Stimulated activated CD8-positive, alpha-beta memory T cell treated with anti-CD3 and anti-CD28 coated beads, Interleukin-4, amount 100 ng/mL, for 24 hours (primary cell): Measurements from ENCODE around the gene MALAT1.
"Not testable (repeated sequence)": the region's sequence is repeated elsewhere in the genome, so short reads cannot be mapped to it uniquely, and the experiment has no call there.

ENCODE experiments used
- DNase-seq: peaks from one replicate; pipeline ENCODE4 v3.0.0-alpha.2; 2020; ENCODE audit warnings: low read depth

The MALAT1 gene

DNA sequence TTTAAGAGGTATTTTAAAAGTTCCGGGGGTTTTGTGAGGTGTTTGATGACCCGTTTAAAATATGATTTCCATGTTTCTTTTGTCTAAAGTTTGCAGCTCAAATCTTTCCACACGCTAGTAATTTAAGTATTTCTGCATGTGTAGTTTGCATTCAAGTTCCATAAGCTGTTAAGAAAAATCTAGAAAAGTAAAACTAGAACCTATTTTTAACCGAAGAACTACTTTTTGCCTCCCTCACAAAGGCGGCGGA is 193 bp upstream of the MALAT1 start:
- DNase-seq, result no peak

DNA sequence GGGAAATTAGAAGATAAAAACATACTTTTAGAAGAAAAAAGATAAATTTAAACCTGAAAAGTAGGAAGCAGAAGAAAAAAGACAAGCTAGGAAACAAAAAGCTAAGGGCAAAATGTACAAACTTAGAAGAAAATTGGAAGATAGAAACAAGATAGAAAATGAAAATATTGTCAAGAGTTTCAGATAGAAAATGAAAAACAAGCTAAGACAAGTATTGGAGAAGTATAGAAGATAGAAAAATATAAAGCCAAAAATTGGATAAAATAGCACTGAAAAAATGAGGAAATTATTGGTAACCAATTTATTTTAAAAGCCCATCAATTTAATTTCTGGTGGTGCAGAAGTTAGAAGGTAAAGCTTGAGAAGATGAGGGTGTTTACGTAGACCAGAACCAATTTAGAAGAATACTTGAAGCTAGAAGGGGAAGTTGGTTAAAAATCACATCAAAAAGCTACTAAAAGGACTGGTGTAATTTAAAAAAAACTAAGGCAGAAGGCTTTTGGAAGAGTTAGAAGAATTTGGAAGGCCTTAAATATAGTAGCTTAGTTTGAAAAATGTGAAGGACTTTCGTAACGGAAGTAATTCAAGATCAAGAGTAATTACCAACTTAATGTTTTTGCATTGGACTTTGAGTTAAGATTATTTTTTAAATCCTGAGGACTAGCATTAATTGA is 1.0 kb downstream of the MALAT1 start:
- DNase-seq, result no peak

DNA sequence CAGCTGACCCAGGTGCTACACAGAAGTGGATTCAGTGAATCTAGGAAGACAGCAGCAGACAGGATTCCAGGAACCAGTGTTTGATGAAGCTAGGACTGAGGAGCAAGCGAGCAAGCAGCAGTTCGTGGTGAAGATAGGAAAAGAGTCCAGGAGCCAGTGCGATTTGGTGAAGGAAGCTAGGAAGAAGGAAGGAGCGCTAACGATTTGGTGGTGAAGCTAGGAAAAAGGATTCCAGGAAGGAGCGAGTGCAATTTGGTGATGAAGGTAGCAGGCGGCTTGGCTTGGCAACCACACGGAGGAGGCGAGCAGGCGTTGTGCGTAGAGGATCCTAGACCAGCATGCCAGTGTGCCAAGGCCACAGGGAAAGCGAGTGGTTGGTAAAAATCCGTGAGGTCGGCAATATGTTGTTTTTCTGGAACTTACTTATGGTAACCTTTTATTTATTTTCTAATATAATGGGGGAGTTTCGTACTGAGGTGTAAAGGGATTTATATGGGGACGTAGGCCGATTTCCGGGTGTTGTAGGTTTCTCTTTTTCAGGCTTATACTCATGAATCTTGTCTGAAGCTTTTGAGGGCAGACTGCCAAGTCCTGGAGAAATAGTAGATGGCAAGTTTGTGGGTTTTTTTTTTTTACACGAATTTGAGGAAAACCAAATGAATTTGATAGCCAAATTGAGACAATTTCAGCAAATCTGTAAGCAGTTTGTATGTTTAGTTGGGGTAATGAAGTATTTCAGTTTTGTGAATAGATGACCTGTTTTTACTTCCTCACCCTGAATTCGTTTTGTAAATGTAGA is 1.7 kb downstream of the MALAT1 start:
- DNase-seq, result peak; percentile 30

DNA sequence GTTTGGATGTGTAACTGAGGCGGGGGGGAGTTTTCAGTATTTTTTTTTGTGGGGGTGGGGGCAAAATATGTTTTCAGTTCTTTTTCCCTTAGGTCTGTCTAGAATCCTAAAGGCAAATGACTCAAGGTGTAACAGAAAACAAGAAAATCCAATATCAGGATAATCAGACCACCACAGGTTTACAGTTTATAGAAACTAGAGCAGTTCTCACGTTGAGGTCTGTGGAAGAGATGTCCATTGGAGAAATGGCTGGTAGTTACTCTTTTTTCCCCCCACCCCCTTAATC is 2.3 kb downstream of the MALAT1 start:
- no peak for DNase-seq

DNA sequence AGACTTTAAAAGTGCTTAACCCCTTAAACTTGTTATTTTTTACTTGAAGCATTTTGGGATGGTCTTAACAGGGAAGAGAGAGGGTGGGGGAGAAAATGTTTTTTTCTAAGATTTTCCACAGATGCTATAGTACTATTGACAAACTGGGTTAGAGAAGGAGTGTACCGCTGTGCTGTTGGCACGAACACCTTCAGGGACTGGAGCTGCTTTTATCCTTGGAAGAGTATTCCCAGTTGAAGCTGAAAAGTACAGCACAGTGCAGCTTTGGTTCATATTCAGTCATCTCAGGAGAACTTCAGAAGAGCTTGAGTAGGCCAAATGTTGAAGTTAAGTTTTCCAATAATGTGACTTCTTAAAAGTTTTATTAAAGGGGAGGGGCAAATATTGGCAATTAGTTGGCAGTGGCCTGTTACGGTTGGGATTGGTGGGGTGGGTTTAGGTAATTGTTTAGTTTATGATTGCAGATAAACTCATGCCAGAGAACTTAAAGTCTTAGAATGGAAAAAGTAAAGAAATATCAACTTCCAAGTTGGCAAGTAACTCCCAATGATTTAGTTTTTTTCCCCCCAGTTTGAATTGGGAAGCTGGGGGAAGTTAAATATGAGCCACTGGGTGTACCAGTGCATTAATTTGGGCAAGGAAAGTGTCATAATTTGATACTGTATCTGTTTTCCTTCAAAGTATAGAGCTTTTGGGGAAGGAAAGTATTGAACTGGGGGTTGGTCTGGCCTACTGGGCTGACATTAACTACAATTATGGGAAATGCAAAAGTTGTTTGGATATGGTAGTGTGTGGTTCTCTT is 2.8 kb downstream of the MALAT1 start:
- no peak for DNase-seq

DNA sequence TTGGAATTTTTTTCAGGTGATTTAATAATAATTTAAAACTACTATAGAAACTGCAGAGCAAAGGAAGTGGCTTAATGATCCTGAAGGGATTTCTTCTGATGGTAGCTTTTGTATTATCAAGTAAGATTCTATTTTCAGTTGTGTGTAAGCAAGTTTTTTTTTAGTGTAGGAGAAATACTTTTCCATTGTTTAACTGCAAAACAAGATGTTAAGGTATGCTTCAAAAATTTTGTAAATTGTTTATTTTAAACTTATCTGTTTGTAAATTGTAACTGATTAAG is 3.4 kb downstream of the MALAT1 start:
- no peak for DNase-seq

DNA sequence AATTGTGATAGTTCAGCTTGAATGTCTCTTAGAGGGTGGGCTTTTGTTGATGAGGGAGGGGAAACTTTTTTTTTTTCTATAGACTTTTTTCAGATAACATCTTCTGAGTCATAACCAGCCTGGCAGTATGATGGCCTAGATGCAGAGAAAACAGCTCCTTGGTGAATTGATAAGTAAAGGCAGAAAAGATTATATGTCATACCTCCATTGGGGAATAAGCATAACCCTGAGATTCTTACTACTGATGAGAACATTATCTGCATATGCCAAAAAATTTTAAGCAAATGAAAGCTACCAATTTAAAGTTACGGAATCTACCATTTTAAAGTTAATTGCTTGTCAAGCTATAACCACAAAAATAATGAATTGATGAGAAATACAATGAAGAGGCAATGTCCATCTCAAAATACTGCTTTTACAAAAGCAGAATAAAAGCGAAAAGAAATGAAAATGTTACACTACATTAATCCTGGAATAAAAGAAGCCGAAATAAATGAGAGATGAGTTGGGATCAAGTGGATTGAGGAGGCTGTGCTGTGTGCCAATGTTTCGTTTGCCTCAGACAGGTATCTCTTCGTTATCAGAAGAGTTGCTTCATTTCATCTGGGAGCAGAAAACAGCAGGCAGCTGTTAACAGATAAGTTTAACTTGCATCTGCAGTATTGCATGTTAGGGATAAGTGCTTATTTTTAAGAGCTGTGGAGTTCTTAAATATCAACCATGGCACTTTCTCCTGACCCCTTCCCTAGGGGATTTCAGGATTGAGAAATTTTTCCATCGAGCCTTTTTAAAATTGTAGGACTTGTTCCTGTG is 3.9 kb downstream of the MALAT1 start:
- no peak for DNase-seq

DNA sequence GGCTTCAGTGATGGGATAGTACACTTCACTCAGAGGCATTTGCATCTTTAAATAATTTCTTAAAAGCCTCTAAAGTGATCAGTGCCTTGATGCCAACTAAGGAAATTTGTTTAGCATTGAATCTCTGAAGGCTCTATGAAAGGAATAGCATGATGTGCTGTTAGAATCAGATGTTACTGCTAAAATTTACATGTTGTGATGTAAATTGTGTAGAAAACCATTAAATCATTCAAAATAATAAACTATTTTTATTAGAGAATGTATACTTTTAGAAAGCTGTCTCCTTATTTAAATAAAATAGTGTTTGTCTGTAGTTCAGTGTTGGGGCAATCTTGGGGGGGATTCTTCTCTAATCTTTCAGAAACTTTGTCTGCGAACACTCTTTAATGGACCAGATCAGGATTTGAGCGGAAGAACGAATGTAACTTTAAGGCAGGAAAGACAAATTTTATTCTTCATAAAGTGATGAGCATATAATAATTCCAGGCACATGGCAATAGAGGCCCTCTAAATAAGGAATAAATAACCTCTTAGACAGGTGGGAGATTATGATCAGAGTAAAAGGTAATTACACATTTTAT is 4.6 kb downstream of the MALAT1 start:
- DNase-seq, result no peak

DNA sequence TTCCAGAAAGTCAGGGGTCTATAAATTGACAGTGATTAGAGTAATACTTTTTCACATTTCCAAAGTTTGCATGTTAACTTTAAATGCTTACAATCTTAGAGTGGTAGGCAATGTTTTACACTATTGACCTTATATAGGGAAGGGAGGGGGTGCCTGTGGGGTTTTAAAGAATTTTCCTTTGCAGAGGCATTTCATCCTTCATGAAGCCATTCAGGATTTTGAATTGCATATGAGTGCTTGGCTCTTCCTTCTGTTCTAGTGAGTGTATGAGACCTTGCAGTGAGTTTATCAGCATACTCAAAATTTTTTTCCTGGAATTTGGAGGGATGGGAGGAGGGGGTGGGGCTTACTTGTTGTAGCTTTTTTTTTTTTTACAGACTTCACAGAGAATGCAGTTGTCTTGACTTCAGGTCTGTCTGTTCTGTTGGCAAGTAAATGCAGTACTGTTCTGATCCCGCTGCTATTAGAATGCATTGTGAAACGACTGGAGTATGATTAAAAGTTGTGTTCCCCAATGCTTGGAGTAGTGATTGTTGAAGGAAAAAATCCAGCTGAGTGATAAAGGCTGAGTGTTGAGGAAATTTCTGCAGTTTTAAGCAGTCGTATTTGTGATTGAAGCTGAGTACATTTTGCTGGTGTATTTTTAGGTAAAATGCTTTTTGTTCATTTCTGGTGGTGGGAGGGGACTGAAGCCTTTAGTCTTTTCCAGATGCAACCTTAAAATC is 5.3 kb downstream of the MALAT1 start:
- no peak for DNase-seq

DNA sequence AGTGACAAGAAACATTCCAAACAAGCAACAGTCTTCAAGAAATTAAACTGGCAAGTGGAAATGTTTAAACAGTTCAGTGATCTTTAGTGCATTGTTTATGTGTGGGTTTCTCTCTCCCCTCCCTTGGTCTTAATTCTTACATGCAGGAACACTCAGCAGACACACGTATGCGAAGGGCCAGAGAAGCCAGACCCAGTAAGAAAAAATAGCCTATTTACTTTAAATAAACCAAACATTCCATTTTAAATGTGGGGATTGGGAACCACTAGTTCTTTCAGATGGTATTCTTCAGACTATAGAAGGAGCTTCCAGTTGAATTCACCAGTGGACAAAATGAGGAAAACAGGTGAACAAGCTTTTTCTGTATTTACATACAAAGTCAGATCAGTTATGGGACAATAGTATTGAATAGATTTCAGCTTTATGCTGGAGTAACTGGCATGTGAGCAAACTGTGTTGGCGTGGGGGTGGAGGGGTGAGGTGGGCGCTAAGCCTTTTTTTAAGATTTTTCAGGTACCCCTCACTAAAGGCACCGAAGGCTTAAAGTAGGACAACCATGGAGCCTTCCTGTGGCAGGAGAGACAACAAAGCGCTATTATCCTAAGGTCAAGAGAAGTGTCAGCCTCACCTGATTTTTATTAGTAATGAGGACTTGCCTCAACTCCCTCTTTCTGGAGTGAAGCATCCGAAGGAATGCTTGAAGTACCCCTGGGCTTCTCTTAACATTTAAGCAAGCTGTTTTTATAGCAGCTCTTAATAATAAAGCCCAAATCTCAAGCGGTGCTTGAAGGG is 6.0 kb downstream of the MALAT1 start:
- DNase-seq, result no peak

DNA sequence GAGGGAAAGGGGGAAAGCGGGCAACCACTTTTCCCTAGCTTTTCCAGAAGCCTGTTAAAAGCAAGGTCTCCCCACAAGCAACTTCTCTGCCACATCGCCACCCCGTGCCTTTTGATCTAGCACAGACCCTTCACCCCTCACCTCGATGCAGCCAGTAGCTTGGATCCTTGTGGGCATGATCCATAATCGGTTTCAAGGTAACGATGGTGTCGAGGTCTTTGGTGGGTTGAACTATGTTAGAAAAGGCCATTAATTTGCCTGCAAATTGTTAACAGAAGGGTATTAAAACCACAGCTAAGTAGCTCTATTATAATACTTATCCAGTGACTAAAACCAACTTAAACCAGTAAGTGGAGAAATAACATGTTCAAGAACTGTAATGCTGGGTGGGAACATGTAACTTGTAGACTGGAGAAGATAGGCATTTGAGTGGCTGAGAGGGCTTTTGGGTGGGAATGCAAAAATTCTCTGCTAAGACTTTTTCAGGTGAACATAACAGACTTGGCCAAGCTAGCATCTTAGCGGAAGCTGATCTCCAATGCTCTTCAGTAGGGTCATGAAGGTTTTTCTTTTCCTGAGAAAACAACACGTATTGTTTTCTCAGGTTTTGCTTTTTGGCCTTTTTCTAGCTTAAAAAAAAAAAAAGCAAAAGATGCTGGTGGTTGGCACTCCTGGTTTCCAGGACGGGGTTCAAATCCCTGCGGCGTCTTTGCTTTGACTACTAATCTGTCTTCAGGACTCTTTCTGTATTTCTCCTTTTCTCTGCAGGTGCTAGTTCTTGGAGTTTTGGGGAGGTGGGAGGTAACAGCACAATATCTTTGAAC is 6.8 kb downstream of the MALAT1 start:
- no peak for DNase-seq

DNA sequence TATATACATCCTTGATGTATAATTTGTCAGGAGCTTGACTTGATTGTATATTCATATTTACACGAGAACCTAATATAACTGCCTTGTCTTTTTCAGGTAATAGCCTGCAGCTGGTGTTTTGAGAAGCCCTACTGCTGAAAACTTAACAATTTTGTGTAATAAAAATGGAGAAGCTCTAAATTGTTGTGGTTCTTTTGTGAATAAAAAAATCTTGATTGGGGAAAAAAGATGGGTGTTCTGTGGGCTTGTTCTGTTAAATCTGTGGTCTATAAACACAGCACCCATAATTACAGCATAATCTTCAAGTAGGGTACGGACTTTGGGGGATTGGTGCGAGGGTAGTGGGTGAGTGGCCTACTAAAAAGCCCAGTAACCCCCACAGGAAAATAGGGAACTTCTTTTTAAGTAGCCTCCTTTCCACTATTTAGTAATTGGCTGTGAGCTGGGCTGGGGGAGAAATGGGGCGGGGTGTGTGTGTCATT is 7.5 kb downstream of the MALAT1 start:
- DNase-seq, result no peak

DNA sequence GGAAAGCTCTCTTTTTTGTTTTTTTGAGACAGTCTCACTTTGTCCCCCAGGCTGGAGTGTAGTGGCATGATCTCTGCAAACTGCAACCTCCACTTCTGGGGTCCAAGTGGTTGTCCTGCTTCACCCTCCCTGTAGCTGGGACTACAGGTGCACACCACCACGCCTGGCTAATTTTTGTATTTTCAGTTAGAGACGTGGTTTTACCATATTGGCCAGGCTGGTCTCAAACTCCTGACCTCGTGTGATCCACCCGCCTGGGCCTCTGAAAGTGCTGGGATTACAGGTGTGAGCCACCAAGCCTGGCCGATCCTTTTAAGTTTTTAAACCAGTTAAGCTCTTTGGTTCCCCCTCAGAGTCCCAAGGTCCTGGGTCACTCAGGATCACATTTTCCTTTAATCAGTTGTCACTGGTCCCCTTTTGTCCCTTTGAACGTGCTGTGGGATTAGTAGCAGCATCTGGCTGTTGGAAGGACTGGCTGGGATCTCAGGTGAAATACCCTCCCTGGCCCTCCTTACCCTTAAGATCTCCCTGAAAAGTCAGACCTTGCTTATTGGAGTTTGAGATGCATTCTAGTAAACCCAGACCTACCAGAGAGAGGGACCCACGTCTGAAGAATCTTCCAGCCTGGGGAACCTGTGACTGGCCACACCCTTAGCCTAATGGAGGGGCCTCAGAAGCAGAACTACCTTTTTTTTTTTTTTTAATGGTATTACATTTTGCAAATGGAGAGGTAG is 8.1 kb downstream of the MALAT1 start:
- no peak for DNase-seq

DNA sequence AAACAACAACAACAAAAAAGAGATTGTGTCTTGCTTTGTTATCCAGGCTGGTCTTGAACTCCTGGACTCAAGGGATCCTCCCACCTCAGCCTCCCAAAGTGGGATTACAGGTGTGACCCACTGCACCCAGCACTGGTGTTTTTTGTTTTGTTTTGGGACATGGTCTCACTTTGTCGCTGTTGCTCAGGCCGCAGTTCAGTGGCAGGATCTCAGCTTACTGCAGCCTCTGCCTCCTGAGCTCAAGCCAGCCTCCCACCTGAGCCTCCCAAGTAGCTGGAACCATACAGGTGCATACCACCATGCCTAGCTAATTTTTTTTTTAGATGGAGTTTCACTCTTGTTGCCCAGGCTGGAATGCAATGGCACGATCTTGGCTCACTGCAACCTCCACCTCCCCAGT is 13.5 kb downstream of the MALAT1 start:
- DNase-seq, result not testable (repeated sequence)

DNA sequence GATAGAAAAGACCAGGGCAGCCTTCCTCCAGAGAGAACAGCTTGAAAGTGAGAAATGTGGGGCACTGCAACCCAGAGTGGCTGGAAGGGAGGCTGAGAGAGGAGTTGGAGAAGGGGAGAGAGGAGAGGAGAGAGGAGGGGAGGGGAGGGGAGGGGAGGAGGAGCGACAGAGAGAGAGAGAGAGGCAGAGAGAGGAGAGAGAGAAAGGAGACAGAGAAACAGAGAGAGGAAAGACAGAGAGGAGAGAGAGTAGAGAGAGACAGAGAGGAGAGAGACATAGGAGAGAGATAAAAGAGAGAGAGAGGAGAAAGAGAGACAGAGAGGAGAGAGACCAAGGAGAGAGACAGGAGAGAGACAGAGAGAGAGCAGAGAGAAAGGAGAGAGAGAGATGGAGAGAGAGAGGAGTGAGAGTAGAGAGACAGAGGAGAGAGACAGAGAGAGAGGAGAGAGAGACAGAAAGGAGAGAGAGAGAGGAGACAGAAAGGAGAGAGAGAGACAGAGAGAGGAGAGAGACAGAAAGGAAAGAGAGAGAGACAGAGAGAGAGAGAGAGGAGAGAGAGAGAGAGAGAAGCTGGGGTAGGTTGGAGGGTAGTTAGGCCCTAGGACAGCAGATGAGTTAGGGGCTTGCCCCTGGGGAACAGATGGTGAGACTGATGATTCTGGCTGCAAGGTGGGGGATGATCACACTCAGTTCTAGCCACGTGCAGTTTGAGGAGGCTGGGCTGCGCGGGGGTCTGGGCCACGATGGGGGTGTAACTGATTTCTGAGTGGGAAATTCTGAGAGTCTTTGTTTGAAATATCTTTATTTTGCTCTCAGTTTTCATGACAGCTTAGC is 17.5 kb downstream of the MALAT1 start:
- no peak for DNase-seq

DNA sequence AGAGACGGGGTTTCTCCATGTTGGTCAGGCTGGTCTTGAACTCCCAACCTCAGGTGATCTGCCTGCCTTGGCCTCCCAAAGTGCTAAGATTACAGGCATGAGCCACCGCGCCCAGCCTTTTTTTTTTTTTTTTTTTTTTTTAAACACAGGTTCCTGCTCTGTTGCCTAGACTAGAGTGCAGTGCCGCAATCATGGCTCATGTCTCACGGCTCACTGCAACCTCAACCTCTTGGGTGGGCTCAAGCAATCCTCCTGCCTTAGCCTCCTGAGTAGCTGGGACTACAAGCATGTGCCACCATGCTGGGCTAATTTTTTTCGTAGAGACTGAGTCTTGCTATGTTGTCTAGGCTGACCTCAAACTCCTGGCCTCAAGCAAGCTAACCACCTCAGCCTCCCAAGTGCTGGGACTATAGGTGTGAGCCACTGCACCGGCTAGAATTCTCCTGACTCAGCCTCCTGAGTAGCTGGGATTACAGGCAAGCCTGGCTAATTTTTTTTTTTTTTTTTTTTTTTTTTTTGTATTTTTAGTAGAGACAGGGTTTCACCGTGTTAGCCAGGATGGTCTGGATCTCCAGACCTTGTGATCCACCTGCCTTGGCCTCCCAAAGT is 20.2 kb downstream of the MALAT1 start:
- DNase-seq, result not testable (repeated sequence)

DNA sequence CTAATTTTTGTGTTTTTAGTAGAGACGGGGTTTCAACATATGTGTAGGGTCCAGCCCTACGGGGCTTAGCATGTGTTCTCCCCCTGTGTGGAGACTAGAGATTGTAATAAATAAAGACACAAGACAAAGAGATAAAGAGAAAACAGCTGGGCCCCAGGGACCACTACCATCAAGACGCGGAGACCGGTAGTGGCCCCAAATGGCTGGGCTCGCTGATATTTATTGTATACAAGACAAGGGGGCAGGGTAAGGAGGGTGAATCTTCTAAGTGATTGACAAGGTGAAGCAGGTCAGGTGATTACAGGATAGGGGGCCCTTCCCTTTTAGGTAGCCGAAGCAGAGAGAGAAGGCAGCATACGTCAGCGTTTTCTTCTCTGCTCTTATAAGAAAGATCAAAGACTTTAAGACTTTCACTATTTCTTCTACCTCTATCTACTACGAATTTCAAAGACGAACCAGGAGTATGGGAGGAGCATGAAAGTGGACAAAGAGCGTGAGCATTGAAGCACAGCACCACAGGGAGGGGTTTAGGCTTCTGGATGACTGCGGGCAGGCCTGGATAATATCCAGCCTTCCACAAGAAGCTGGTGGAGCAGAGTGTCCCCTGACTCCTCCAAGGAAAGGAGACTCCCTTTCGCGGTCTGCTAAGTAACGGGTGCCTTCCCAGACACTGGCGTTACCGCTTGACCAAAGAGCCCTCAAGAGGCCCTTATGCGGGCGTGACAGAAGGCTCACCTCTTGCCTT is 23.1 kb downstream of the MALAT1 start:
- DNase-seq, result not testable (repeated sequence)
